Activated CD4-positive, alpha-beta T cell treated with anti-CD3 and anti-CD28 coated beads for 36 hours (primary cell): ENCODE results near the gene ALDH1L2. TPM values are rescaled to one million over a fixed set of nuclear protein-coding genes. Genes with fewer than 3 reads are reported as not detected.
A peak's percentile ranks its signal among the peaks of the same experiment; 100 is the strongest.

Experiments
- ATAC-seq: fragments of 200-7000 bp; cut with Tn5 transposase; one replicate; pipeline ENCODE4 v1.10.0; 2021; ENCODE audit warnings: mild to moderate bottlenecking, moderate library complexity
- CTCF ChIA-PET: fragments of 350-600 bp; sonication (Branson Sonifier 250); formaldehyde crosslinking; loops from one replicate; lab custom pipeline; 2021; ENCODE audit warnings: antibody characterized with exemption; lab: Charles Lee
- POLR2A ChIA-PET: fragments of 350-600 bp; sonication (Branson Sonifier 250); formaldehyde crosslinking; loops from one replicate; lab custom pipeline; 2021; ENCODE audit warnings: antibody characterized with exemption, inconsistent platforms; lab: Charles Lee
- DNase-seq: peaks from one replicate; pipeline ENCODE4 v3.0.0-alpha.2; 2020
- H3K27ac Mint-ChIP-seq: one replicate; pipeline ENCODE4 v1.8.0; 2021; ENCODE audit warnings: mixed read lengths
- H3K27me3 Mint-ChIP-seq: one replicate; pipeline ENCODE4 v1.8.0; 2021; ENCODE audit warnings: mixed read lengths
- H3K36me3 Mint-ChIP-seq: one replicate; pipeline ENCODE4 v1.8.0; 2021; ENCODE audit warnings: low read depth, mixed read lengths
- H3K4me1 Mint-ChIP-seq: one replicate; pipeline ENCODE4 v1.8.0; 2021; ENCODE audit warnings: mixed read lengths
- H3K4me3 Mint-ChIP-seq: one replicate; pipeline ENCODE4 v1.8.0; 2021; ENCODE audit warnings: mild to moderate bottlenecking, moderate library complexity, mixed read lengths
- H3K9me3 Mint-ChIP-seq: one replicate; pipeline ENCODE4 v1.8.0; 2021; ENCODE audit warnings: low read depth, mixed read lengths
- intact Hi-C, 2 experiments: fragments of 100-400 bp; cut with DNase I in 1 of 2; cut with micrococcal nuclease in 1 of 2; formaldehyde crosslinking; loops; one replicate each; pipeline versions ENCODE4 v1.14.2 to v1.15.1; 2022 to 2024; cut with DNase I, micrococcal nuclease
- total RNA-seq, 2 experiments: library from RNA; stranded (reverse); gene quantifications; one replicate each; pipeline ENCODE4 v1.2.3, GENCODE V29; 2021

The ALDH1L2 gene
- total RNA-seq, 2 experiments from 2014 or later: 7.1 to 7.6 TPM

DNA sequence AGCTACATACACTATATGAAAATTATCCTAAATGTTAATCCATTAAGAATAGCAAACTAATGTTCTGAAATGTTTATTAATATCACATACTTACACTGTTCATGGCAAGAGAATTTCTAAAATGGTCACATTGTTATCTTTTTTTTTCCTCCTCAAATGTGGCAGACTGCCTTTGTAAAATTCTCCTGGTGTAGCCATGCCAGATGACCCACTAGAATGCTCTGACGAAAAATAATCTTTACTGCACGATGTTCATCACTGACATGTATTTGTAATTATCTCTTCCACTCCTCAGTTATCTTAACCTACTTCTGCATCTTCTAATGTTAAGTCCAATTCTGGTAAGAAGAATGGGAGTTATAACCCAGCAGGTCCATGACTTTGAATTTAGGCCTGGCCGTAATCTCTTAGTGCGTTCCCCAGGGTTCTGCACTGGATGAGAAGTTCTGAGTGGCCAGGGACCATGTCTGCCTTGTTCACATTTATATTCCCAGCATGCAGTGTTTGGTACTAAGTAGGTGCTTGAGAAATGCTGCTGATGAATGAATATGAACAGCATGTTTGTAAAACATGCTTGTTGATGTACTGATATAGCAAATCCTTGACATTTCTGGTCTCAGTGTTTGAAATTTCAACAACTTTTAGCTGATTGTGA is 51.4 kb downstream of the ALDH1L2 start:
- DNase-seq (no peak), ATAC-seq (no peak)
- Mint-ChIP-seq H3K9me3 (no peaks in the 10 kb centered on the region), H3K27ac (peak overlapping the region; percentile 5), H3K27me3 (no peaks in the 10 kb centered on the region), H3K4me3 (no peak overlapping the region), H3K36me3 (peaks cover 10% of the 10 kb centered on the region), H3K4me1 (peaks cover 44% of the 10 kb centered on the region)
- ChIA-PET POLR2A (no interaction called here), CTCF (interaction anchor here (0.6 to 1.2 kb wide), 4 partner anchors 20 to 824 kb away, joined by 3 to 4 read pairs (median 3); no protein-coding TSS in a partner anchor)
- intact Hi-C loops: loop anchor here in 1 of 2 experiments (5.0 kb wide), 1 partner anchor 46 kb away; the partner anchor contains the start of gene NOPCHAP1

DNA sequence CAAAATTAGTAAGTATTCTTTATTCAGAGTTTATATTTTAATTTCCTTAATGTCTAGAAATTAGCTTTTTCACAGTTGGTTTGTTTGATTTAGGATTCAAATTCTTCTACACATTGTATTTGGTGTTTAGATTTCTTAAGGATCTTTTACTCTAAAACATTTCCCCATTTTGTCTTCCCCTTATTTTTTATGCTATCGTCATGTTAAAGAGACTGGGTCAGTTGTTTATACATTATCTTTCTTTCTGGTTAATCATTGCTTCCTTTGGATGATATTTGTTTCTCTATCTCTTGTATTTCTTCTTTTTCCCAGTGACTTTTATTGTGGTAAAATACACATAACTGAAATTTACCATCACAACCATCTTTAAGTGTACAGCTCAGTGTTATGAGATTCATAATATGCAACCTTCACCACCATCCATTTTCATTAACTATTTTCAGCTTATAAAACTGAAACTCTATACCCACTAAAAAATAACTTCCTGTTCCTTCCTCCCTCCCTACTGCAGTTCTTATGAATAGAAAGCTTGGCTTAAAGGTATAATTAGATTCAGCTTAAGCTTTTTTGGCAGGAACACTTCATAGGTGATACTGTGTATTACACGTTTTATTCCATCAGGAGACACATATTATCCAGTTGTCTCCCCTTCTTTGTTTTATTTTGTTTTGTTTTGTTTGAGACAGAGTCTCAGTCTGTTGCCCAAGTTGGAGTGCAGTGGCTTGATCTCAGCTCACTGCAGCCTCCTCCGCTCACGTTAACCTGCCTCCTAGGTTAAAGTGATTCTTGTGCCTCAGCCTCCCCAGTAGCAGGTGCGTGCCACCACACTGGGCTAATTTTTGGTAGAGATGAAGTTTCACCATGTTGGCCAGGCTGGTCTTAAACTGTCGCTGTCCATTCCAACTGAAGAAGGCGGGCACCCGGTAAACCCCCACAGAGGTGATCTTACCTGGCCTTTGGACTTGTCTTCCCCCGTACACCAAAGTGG is 53.1 kb downstream of the ALDH1L2 start:
- Mint-ChIP-seq H3K4me1 (peaks cover 32% of the 10 kb centered on the region), H3K36me3 (peaks cover 10% of the 10 kb centered on the region), H3K27me3 (no peaks in the 10 kb centered on the region), H3K9me3 (no peaks in the 10 kb centered on the region), H3K4me3 (no peak overlapping the region), H3K27ac (peak overlapping the region; percentile 40)
- peak; percentile 60 for ATAC-seq
- CTCF ChIA-PET: interaction anchor here (2.1 kb wide), 1 partner anchor 21 kb away, joined by 9 read pairs; no protein-coding TSS in a partner anchor
- no peak for DNase-seq
- POLR2A ChIA-PET: no interaction called here
- intact Hi-C loops: loop anchor here in 1 of 2 experiments (5.0 kb wide), 1 partner anchor 44 kb away; the partner anchor contains the start of gene NOPCHAP1

DNA sequence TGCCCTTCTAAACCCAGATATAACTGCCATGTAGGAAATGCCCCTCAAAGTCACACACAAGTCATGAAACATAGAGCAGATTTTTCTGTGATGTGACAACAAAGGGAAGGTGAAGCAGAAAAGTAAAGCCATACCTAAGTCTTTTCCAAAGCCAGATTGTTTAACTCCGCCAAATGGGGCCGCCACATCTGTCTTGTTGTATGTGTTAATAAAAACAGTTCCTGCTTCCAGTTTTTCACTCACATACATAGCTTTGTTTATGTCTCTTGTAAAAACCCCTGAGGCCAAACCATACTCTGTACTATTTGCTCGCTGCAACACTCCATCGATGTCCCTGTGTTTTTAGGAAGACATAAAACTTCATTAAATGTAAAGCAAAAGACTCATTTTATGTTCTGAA is 57.8 kb downstream of the ALDH1L2 start:
- peaks cover 7% of the 10 kb centered on the region for H3K4me1 Mint-ChIP-seq
- H3K27ac Mint-ChIP-seq: no peak overlapping the region
- no peak for DNase-seq
- no peaks in the 10 kb centered on the region for H3K9me3 Mint-ChIP-seq
- ChIA-PET POLR2A (no interaction called here), CTCF (interaction anchor here (0.7 to 1.9 kb wide), 4 partner anchors 11 to 881 kb away, joined by 4 to 6 read pairs (median 5); no protein-coding TSS in a partner anchor)
- no peaks in the 10 kb centered on the region for H3K36me3 Mint-ChIP-seq
- no peaks in the 10 kb centered on the region for H3K27me3 Mint-ChIP-seq
- intact Hi-C loops: no loop called here
- no peak for ATAC-seq
- H3K4me3 Mint-ChIP-seq: no peak overlapping the region

DNA sequence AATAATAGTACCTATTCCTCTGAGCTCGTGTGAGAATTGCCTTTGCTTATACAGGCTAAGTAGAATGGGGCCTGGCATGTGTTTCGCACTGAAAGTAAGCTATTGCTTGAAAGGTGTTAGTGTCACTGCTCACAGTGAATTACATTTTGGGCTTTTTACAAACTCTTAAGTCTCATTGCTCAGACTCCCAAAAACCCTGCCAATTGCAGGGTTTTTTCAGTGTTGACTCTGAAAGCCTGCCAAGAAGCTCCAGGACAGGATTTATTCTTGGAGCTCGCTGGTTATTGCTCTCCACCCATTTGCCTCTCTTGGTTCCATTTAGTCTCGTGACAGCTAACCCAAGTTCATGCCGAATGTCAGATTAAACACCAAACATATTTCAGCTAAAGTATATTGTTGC is 58.4 kb downstream of the ALDH1L2 start:
- DNase-seq: no peak
- H3K4me3 Mint-ChIP-seq: no peak overlapping the region
- POLR2A ChIA-PET: no interaction called here
- CTCF ChIA-PET: interaction anchor here (0.7 to 1.9 kb wide), 4 partner anchors 10 to 880 kb away, joined by 4 to 6 read pairs (median 5); no protein-coding TSS in a partner anchor
- ATAC-seq: no peak
- H3K4me1 Mint-ChIP-seq: peaks cover 2% of the 10 kb centered on the region
- H3K27me3 Mint-ChIP-seq: no peaks in the 10 kb centered on the region
- H3K9me3 Mint-ChIP-seq: no peaks in the 10 kb centered on the region
- intact Hi-C loops: no loop called here
- H3K36me3 Mint-ChIP-seq: peaks cover under 1% of the 10 kb centered on the region
- H3K27ac Mint-ChIP-seq: no peak overlapping the region

DNA sequence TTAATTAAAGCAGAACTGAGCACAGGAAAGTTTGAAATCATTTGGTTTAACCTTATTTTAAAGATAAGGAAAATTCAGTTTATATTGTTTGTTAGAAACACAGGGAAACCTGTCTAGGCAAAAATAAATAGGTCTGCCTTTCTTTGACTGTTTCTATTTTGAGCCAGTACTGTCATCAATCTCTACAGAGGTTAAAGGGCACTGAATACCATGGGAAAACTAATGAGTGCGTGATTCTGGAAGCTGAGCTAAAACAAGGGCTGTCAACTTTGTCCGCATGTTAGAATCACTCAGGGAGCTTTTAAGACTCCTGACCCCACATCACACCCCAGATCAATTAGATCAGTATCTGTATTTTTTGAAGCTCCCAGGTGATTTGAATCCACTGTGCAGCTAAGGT is 59.3 kb downstream of the ALDH1L2 start:
- no peaks in the 10 kb centered on the region for H3K9me3 Mint-ChIP-seq
- no peak overlapping the region for H3K27ac Mint-ChIP-seq
- H3K4me3 Mint-ChIP-seq: no peak overlapping the region
- ATAC-seq (no peak), DNase-seq (no peak)
- peaks cover 2% of the 10 kb centered on the region for H3K36me3 Mint-ChIP-seq
- H3K4me1 Mint-ChIP-seq: no peaks in the 10 kb centered on the region
- H3K27me3 Mint-ChIP-seq: no peaks in the 10 kb centered on the region
- ChIA-PET POLR2A (no interaction called here), CTCF (interaction anchor here (0.7 to 1.9 kb wide), 4 partner anchors 9 to 29 kb away, joined by 3 to 5 read pairs (median 4); no protein-coding TSS in a partner anchor)
- intact Hi-C loops: no loop called here

DNA sequence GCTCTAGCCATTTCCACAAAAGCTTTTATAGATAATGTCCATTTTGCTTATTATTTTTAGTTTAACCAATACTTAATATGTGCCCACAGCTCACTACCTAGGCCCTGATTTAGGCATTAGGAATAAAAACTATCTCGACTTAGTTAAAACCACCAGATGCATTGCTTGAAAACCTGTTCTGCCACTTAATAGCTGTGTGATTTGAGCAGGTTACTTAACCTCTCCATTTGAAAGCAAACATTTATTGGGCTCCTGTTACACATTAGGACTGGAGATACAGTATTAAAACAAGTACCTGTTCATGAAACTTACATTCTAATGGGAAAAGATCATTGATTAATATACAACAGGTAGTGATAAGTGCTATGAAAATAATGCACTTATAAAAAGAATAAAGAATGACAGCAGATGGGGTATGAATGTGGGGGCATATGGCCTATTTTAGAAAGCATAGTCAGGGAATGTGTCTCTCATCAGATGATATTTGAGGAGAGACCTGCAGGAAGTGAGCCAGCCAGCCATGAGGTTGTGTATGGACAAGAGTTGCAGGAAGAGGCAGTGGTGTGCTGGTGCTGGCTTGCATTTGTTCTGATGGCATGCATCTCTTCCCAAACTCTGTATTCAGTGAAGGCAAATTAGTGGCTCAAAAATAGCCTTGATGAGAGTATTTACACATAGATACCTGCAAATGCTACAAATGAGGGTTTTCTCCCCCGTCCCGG is 63.9 kb downstream of the ALDH1L2 start:
- Mint-ChIP-seq H3K9me3 (no peaks in the 10 kb centered on the region), H3K4me3 (no peak overlapping the region), H3K4me1 (no peaks in the 10 kb centered on the region), H3K27me3 (no peaks in the 10 kb centered on the region), H3K36me3 (peaks cover 16% of the 10 kb centered on the region), H3K27ac (no peak overlapping the region)
- DNase-seq (no peak), ATAC-seq (no peak)
- POLR2A ChIA-PET: no interaction called here
- CTCF ChIA-PET: no interaction called here
- intact Hi-C loops: no loop called here

DNA sequence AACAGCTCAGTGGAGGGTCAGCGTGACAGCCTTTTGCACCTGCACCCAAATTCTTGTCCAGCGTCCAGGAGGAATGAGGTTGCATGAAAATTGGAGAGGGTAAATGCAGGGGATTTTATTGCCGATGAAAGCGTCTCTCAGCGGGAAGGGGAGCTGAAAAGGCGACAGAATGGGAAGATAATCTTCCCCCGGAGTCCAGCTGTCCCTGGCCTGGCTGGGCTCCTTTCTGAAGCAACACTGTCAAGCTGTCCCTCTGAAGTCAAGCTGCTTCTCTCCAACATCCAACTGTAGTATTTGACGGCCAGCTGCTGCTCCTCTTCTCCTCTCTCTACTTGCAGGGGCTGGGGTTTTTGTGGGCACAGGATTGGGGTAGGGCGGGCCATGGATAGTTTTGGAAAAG is 65.5 kb downstream of the ALDH1L2 start:
- Mint-ChIP-seq H3K27ac (no peak overlapping the region), H3K4me1 (peaks cover 5% of the 10 kb centered on the region)

DNA sequence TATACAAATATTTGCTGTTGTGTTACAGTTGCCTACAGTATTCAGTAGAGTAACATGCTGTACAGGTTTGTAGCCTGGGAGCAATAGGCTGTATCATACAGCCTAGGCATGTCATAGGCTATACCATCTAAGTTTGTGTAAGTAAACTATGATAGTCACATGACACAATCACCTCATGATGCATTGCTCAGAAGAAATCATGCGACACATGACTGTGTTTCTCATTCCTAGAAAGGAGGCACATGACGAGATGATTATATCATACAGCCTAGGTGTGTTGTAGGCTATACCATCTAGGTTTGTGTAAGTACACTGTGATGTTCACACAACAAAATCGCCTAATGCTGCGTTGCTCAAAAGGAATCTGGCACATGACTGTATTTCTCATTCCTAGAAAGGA is 66.2 kb downstream of the ALDH1L2 start:
- Mint-ChIP-seq H3K27ac (no peak overlapping the region), H3K9me3 (no peaks in the 10 kb centered on the region), H3K4me1 (peaks cover 5% of the 10 kb centered on the region), H3K4me3 (no peak overlapping the region), H3K27me3 (no peaks in the 10 kb centered on the region), H3K36me3 (peaks cover 34% of the 10 kb centered on the region)
- POLR2A ChIA-PET: no interaction called here
- CTCF ChIA-PET: interaction anchor here (1.2 kb wide), 1 partner anchor 35 kb away, joined by 4 read pairs; no protein-coding TSS in a partner anchor
- no peak for DNase-seq
- no peak for ATAC-seq
- intact Hi-C loops: no loop called here

More for the DNA sequence above, 65.5 kb downstream of the ALDH1L2 start:
- intact Hi-C loops: no loop called here
- no peak for DNase-seq
- Mint-ChIP-seq H3K27me3 (no peaks in the 10 kb centered on the region), H3K36me3 (peaks cover 26% of the 10 kb centered on the region), H3K4me3 (no peak overlapping the region), H3K9me3 (no peaks in the 10 kb centered on the region)
- POLR2A ChIA-PET: no interaction called here
- CTCF ChIA-PET: interaction anchor here (1.2 kb wide), 1 partner anchor 34 kb away, joined by 4 read pairs; no protein-coding TSS in a partner anchor
- no peak for ATAC-seq

DNA sequence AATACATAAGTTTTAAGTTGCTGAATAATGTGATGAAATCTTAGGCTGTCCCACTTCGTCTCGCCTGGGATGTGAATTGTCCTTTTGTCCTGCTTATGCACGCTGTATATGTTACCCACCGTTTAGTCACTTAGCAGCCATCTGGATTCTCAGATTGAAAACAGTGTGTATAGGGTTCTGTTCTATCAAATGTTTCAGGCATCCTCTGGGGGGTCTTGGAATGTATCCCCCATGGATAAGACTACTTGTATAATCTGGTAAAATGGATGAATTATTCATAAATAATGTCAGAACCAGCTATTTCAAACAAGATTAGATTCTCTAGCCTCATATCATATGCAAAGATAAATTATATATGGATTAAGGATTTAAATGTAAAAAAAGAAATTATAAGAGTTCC is 68.7 kb downstream of the ALDH1L2 start:
- ChIA-PET CTCF (interaction anchor here (0.6 to 2.0 kb wide), 4 partner anchors 10 to 634 kb away, joined by 4 to 5 read pairs (median 4); no protein-coding TSS in a partner anchor), POLR2A (no interaction called here)
- ATAC-seq (no peak), DNase-seq (no peak)
- Mint-ChIP-seq H3K4me1 (peaks cover 5% of the 10 kb centered on the region), H3K4me3 (no peak overlapping the region), H3K27me3 (no peaks in the 10 kb centered on the region), H3K27ac (no peak overlapping the region), H3K36me3 (peaks cover 56% of the 10 kb centered on the region), H3K9me3 (peaks cover 10% of the 10 kb centered on the region)
- intact Hi-C loops: no loop called here

DNA sequence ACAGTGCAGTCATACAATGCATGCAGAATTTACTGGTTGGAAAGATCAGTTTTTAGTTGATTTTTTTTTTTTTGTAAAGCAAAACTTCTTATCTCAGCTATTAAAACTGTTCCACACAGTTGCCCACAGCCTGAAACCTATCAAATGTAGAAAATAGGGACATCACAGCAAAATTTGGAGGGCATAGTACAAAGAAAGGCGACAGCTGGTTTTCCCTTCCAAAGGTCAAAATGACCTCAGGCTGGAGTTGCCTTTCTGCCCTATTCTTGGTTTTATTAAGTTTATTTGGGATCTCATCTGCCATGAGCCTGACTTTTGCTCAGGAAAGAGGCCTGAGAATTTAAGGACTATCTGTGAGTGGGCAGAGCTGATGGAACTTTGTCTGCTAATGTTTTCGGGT is 69.7 kb downstream of the ALDH1L2 start:
- no peak overlapping the region for H3K4me3 Mint-ChIP-seq
- no peaks in the 10 kb centered on the region for H3K27me3 Mint-ChIP-seq
- H3K4me1 Mint-ChIP-seq: peaks cover 5% of the 10 kb centered on the region
- intact Hi-C loops: no loop called here
- DNase-seq (no peak), ATAC-seq (no peak)
- peaks cover 16% of the 10 kb centered on the region for H3K9me3 Mint-ChIP-seq
- no peak overlapping the region for H3K27ac Mint-ChIP-seq
- CTCF ChIA-PET: interaction anchor here (0.7 to 2.0 kb wide), 3 partner anchors 11 to 696 kb away, joined by 3 to 5 read pairs (median 4); no protein-coding TSS in a partner anchor
- POLR2A ChIA-PET: no interaction called here
- H3K36me3 Mint-ChIP-seq: peaks cover 66% of the 10 kb centered on the region
